ENCODE results near the gene CMIP. TPM values are rescaled to one million over a fixed set of nuclear protein-coding genes. Genes with fewer than 3 reads are reported as not detected.

CMIP gene
- total RNA-seq, 4 donors from 2014 or later: 16.7 to 104 (median 43.6) TPM

DNA sequence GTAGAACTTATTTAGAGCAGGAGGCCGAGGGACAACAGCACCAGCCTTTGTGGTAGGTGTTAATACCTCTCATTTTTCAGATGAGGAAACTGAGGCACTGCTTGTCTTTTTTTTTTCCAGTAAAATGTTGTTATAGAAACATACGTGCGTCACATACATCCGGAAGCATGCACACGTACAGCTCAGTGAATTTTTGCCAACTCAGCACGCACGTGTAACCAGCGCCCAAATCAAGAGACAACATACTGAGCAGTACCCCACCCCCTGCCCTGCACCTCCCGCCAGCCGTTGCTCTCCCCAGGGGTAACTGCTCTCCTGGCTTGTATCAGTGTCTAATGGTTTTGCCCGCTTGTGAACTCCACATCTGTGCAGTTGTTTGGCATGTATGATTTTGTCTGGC, 92.0 kb downstream of the CMIP start:
- intact Hi-C loops (cut with DNase I; ENCODE audit: low total_unique reads): no loop called here
- TF ChIP-seq, protein P1, sequence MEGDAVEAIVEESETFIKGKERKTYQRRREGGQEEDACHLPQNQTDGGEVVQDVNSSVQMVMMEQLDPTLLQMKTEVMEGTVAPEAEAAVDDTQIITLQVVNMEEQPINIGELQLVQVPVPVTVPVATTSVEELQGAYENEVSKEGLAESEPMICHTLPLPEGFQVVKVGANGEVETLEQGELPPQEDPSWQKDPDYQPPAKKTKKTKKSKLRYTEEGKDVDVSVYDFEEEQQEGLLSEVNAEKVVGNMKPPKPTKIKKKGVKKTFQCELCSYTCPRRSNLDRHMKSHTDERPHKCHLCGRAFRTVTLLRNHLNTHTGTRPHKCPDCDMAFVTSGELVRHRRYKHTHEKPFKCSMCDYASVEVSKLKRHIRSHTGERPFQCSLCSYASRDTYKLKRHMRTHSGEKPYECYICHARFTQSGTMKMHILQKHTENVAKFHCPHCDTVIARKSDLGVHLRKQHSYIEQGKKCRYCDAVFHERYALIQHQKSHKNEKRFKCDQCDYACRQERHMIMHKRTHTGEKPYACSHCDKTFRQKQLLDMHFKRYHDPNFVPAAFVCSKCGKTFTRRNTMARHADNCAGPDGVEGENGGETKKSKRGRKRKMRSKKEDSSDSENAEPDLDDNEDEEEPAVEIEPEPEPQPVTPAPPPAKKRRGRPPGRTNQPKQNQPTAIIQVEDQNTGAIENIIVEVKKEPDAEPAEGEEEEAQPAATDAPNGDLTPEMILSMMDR (IDR thresholded peaks at IDR 0.05): no peak
- TF ChIP-seq POLR2A (IDR thresholded peaks at IDR 0.05): no peak

DNA sequence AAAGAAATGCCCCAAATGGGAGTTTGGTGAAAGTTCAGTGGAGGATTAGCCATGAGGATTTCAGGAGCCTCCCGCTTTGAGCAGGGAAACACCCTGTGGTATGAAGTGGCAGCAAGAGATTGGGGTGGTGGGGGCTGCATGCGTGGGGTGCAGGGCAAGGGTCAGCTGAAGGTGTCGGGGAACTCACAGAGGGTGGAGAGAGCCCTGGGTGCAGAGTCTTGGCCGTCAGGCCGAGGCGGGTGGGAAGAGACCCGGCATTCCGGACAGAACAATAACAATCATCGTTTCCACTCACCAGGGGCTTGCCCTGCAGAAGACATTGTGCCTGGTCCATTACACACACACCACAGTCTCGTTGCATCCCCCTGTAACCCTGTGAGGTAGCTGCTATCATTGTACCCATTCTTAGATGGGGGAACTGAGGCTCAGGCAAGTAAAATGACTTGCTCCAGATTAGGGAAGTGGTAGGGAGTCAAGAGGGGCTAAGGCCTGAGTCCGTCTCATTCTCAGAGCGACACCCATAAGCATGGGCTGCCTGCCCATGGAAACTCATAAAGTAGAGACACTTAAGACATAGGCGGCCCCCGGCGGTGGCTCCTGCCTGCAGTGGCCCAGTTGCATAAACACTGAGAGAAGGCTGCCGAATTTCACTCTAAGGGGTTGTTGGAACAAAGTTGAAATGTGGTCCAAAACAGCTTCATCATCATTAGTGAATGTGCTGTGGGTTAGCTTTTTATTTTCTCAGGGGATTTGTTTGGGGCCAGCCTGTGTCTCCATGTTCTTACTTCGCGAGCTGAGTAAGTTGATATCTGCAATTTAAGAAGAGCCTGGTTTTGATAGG, 93.3 kb downstream of the CMIP start:
- H3K36me3 ChIP-seq: no peaks in the 10 kb centered on the region
- no peak for DNase-seq
- no peaks in the 10 kb centered on the region for H3K4me1 ChIP-seq
- no peaks in the 10 kb centered on the region for H3K27me3 ChIP-seq
- no peak for TF ChIP-seq POLR2A (IDR thresholded peaks at IDR 0.05)
- TF ChIP-seq, protein P1 (IDR thresholded peaks at IDR 0.05): no peak
- H3K4me3 ChIP-seq: no peak overlapping the region
- intact Hi-C loops (cut with DNase I; ENCODE audit: low total_unique reads): no loop called here
- no peaks in the 10 kb centered on the region for H3K9me3 ChIP-seq
- no peak overlapping the region for H3K27ac ChIP-seq

More for the DNA sequence above, 92.0 kb downstream of the CMIP start:
- Histone ChIP-seq H3K27me3 (no peaks in the 10 kb centered on the region), H3K36me3 (no peaks in the 10 kb centered on the region), H3K4me3 (no peak overlapping the region), H3K27ac (no peak overlapping the region), H3K9me3 (no peaks in the 10 kb centered on the region), H3K4me1 (no peaks in the 10 kb centered on the region)
- no peak for DNase-seq

DNA sequence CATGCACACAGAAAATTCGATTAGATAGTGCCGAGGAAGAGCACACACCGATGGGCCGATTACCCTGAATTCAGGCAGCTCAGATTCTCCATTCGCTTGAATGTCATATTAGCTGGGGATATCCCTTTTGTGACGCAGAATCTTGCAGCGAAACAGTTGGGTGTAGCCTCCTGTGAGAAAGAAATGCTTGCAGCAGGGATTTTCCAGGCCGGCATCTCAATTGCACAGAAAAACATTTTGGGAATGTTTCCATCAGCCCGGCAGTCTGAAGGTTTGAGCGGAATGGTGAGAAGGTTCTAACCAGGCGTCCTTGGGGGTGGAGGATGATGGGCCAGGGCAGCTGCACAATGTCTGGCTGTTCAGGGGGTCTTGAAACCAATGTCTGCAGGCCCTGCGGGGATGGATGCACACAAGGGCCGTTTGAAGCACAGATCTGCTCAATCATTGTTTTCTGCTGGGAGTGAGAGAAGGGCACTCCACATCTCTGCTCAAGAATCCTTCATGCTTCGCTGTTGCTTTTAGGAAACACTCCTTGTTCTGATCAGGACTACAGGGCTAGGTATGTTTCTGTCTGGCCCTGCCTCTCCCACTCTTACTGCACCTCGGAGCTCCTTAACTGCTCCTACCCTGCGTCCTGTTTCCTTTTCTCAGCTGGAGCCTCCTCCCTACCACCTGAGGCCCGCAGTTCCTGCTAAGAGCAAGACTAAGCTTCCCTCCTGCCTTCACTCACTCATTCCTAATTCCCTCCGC, 94.6 kb downstream of the CMIP start:
- no peaks in the 10 kb centered on the region for H3K36me3 ChIP-seq
- intact Hi-C loops (cut with DNase I; ENCODE audit: low total_unique reads): no loop called here
- no peak overlapping the region for H3K4me3 ChIP-seq
- no peak overlapping the region for H3K27ac ChIP-seq
- H3K4me1 ChIP-seq: no peaks in the 10 kb centered on the region
- H3K9me3 ChIP-seq: no peaks in the 10 kb centered on the region
- H3K27me3 ChIP-seq: no peaks in the 10 kb centered on the region
- TF ChIP-seq, protein P1 (IDR thresholded peaks at IDR 0.05): no peak
- TF ChIP-seq POLR2A (IDR thresholded peaks at IDR 0.05): no peak
- DNase-seq: no peak

DNA sequence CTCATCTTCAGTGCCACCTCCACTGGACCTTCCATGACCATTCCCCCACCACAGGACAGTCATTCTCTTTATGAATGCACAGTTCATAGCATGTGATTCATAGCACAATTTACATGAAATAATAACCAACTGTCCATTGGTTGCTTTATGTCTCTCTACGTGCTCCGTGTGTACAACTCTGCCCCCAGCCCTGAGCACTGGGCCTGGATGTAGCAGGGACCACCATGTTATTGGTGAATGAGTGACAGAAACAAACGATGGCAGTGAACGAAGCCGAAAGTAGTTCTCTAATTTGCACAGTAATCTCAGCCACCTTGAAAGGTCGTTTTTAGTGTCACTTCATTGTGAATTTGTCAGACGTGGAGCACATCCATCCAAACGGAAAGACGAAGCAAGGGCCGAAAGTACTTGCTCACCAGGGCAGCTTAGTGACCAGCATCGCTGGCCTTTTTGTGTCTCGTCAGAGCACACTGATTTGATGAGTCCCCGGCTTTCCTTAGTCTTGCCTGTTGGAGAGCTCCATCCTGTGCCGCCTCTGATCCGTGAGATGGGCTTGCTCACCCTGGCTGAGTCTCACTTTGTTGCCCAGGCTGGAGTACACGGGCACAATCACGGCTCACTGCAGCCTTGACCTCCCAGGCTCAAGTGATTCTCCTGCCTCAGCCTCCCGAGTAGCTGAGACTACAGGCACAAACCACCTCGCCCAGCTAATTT, 95.3 kb downstream of the CMIP start:
- TF ChIP-seq POLR2A (IDR thresholded peaks at IDR 0.05): no peak
- TF ChIP-seq, protein P1 (IDR thresholded peaks at IDR 0.05): no peak
- intact Hi-C loops (cut with DNase I; ENCODE audit: low total_unique reads): no loop called here
- Histone ChIP-seq H3K4me3 (no peak overlapping the region), H3K27ac (no peak overlapping the region), H3K4me1 (no peaks in the 10 kb centered on the region), H3K9me3 (no peaks in the 10 kb centered on the region), H3K27me3 (no peaks in the 10 kb centered on the region), H3K36me3 (no peaks in the 10 kb centered on the region)
- DNase-seq: no peak
